Neuronal stem cell (in vitro differentiated cells): ENCODE results near the gene CRLF1.

Experiments
- DNase-seq: peaks from one replicate; pipeline ENCODE4 v3.0.0-alpha.2; 2013; ENCODE audit warnings: low spot score
- H2AFZ ChIP-seq: one replicate; pipeline ENCODE4 v1.6.1; 2013; ENCODE audit warnings: mild to moderate bottlenecking, low read length, inconsistent platforms
- H2AK5ac ChIP-seq: 2 replicates; pipeline ENCODE4 v1.6.1; 2013; ENCODE audit warnings: low read depth, mild to moderate bottlenecking, inconsistent platforms, low read length, moderate library complexity, mixed read lengths
- H2BK120ac ChIP-seq: 2 replicates; pipeline ENCODE4 v1.6.1; 2013; ENCODE audit warnings: low read depth, mild to moderate bottlenecking, inconsistent platforms, low read length, moderate library complexity, mixed read lengths
- H2BK12ac ChIP-seq: one replicate; pipeline ENCODE4 v1.6.1; 2013; ENCODE audit warnings: low read length, inconsistent platforms
- H2BK15ac ChIP-seq: 2 replicates; pipeline ENCODE4 v1.6.1; 2013; ENCODE audit warnings: mild to moderate bottlenecking, low read length, inconsistent platforms, mixed read lengths
- H2BK5ac ChIP-seq: one replicate; pipeline ENCODE4 v1.6.1; 2013; ENCODE audit warnings: inconsistent platforms, mild to moderate bottlenecking, low read length, moderate library complexity
- H3K14ac ChIP-seq: one replicate; pipeline ENCODE4 v1.6.1; 2013; ENCODE audit warnings: low read length, inconsistent platforms
- H3K18ac ChIP-seq: 2 replicates; pipeline ENCODE4 v1.6.1; 2013; ENCODE audit warnings: low read length, inconsistent platforms
- H3K23ac ChIP-seq: 2 replicates; pipeline ENCODE4 v1.6.1; 2013; ENCODE audit warnings: low read depth, mild to moderate bottlenecking, mixed read lengths, low read length, inconsistent platforms; ENCODE audit not compliant: poor library complexity
- H3K27ac ChIP-seq: replicated peaks from 3 replicates; pipeline ENCODE4 v1.5.1; 2013; ENCODE audit warnings: low read length, inconsistent platforms
- H3K27me3 ChIP-seq, 3 experiments: 2 replicates each; pipeline ENCODE4 v1.6.1; 2013; ENCODE audit warnings: low read length in 3 of 3, mild to moderate bottlenecking in 2 of 3, inconsistent platforms in 1 of 3, low read depth in 1 of 3, mixed read lengths in 1 of 3, moderate library complexity in 1 of 3; ENCODE audit not compliant: control insufficient read depth in 3 of 3, insufficient read depth in 3 of 3
- H3K36me3 ChIP-seq, 2 donors: replicated peaks in 1 of 2; 2 replicates each; pipeline ENCODE4 v1.6.1; 2013; ENCODE audit warnings: low read length in 2 of 2; ENCODE audit not compliant: control insufficient read depth in 2 of 2, insufficient read depth in 2 of 2
- H3K4ac ChIP-seq: 2 replicates; pipeline ENCODE4 v1.6.1; 2013; ENCODE audit warnings: inconsistent platforms, mild to moderate bottlenecking, low read length, moderate library complexity
- H3K4me1 ChIP-seq, 2 donors: 1 replicate in 1 of 2; 2 replicates in 1 of 2; pipeline ENCODE4 v1.6.1; 2013; ENCODE audit warnings: low read length in 2 of 2, low read depth in 1 of 2; ENCODE audit not compliant: control insufficient read depth in 2 of 2, insufficient read depth in 1 of 2
- H3K4me2 ChIP-seq: one replicate; pipeline ENCODE4 v1.6.1; 2013; ENCODE audit warnings: mild to moderate bottlenecking, low read length, inconsistent platforms; ENCODE audit not compliant: insufficient read depth, poor library complexity, severe bottlenecking
- H3K4me3 ChIP-seq, 2 donors: 2 replicates each; pipeline ENCODE4 v1.5.1; 2013; ENCODE audit warnings: low read length in 2 of 2, mild to moderate bottlenecking in 2 of 2, inconsistent platforms in 1 of 2, moderate library complexity in 1 of 2
- H3K79me1 ChIP-seq: one replicate; pipeline ENCODE4 v1.6.1; 2013; ENCODE audit warnings: low read depth, mild to moderate bottlenecking, inconsistent platforms, low read length, moderate library complexity
- H3K9ac ChIP-seq: one replicate; pipeline ENCODE4 v1.6.1; 2013; ENCODE audit warnings: mild to moderate bottlenecking, low read depth, low read length, inconsistent platforms; ENCODE audit not compliant: poor library complexity
- H3K9me3 ChIP-seq, 2 donors: replicated peaks in 1 of 2; 2 replicates each; pipeline versions ENCODE3 to v1.6.1; 2013; ENCODE audit warnings: low read length in 2 of 2, mild to moderate bottlenecking in 2 of 2, inconsistent platforms in 1 of 2, low read depth in 1 of 2, mixed read lengths in 1 of 2, moderate library complexity in 1 of 2; ENCODE audit not compliant: control insufficient read depth in 2 of 2, insufficient read depth in 1 of 2
- H4K8ac ChIP-seq: one replicate; pipeline ENCODE4 v1.6.1; 2013; ENCODE audit warnings: low read depth, mild to moderate bottlenecking, inconsistent platforms, low read length, moderate library complexity
- H4K91ac ChIP-seq: one replicate; pipeline ENCODE4 v1.6.1; 2013; ENCODE audit warnings: low read length, low read depth, mild to moderate bottlenecking, inconsistent platforms; ENCODE audit not compliant: poor library complexity
- WGBS, 2 donors: extraction: QIAGEN DNeasy Blood & Tissue Kit; methylation state at CpG; one replicate each; pipeline ENCODE4 v1.1.7; 2013; ENCODE audit warnings: missing lambda C conversion rate in 2 of 2, mixed read lengths in 1 of 2; ENCODE audit not compliant: insufficient read length in 2 of 2, insufficient replicate concordance in 1 of 2; ENCODE audit errors: extremely low coverage in 2 of 2; 5-methylcytosine and 5-hydroxymethylcytosine counted together

Gene CRLF1

DNA sequence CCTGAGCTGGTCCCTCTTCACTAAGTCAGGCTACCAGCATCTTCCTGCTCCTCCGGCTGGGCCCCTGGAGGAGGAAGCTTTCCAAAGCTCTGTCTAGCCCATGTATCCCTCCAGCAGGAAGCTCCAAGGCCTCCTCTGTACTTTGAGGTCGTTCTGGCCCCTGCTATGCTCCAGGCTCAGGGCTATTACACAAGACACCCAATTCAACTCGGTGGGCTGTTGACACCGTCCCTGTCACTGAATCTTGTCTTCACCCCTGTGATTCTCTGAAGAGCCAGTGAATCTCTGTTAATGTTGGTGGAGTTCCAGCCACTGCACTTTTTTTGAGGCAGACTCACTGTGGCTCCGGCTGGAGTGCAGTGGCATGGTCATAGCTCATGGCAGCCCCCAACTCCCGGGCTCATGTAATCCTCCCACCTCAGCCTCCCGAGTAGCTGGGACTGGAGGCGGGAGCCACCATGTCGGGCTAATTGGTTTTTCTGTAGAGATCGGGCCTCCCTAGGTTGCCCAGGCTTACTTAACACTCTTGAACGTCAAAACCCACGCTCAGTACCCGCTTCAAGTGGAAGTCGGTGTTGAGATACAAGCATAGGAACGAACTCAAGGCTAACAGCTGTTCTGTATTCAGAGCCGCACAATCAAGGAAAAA lies 18.5 kb downstream of the CRLF1 start:
- H3K18ac ChIP-seq = peak overlapping the region; percentile 20
- H4K8ac ChIP-seq = no peak overlapping the region
- H3K14ac ChIP-seq = peak overlapping the region; percentile 1
- H3K79me1 ChIP-seq = peaks cover 2% of the 10 kb centered on the region
- H3K4me1 ChIP-seq = peaks cover 5 to 9% of the 10 kb centered on the region in 2 donors
- WGBS, 2 donors = no CpG with 5 or more reads among the region's 16 CpGs
- no peak overlapping the region for H3K4ac ChIP-seq
- H3K36me3 ChIP-seq = peaks cover 3 to 13% of the 10 kb centered on the region in 2 donors
- no peak overlapping the region for H4K91ac ChIP-seq
- H3K9me3 ChIP-seq = no peaks in the 10 kb centered on the region
- H3K23ac ChIP-seq = peak overlapping the region; percentile 100
- H3K4me3 ChIP-seq = peak overlapping the region; percentile 84 to 92
- peak overlapping the region; percentile 24 for H3K9ac ChIP-seq
- peak overlapping the region; percentile 25 for H2AK5ac ChIP-seq
- no peak overlapping the region for H2BK12ac ChIP-seq
- peak overlapping the region; percentile 24 for H3K27ac ChIP-seq
- H2BK5ac ChIP-seq = peak overlapping the region; percentile 71
- H3K27me3 ChIP-seq = no peaks in the 10 kb centered on the region
- peak overlapping the region; percentile 54 for H2BK15ac ChIP-seq
- H3K4me2 ChIP-seq = peak overlapping the region; percentile 99
- no peak for DNase-seq
- H2AFZ ChIP-seq = peak overlapping the region; percentile 98
- no peak overlapping the region for H2BK120ac ChIP-seq

DNA sequence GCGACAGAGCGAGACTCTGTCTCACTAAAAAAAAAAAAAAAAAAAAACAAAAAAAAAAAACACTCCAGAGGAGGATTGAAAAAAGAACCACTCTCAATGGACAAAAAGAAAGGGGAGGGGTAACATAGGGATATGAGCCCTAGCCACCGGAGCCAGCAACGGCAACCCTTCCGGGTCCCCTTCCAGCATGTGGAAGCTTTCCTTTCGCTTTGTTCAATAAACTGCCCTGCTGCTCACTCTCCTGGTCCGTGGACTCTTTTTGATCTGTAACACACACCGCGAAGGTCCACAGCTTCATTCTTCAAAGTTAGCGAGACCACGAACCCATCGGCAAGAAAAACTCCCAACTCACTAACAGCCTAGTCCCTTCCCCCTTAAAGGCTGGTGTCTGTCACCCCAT lies 19.0 kb downstream of the CRLF1 start:
- Histone ChIP-seq H3K4me1 (peaks cover 5 to 9% of the 10 kb centered on the region in 2 donors), H2AFZ (peak overlapping the region; percentile 98), H3K23ac (no peak overlapping the region), H3K4ac (no peak overlapping the region), H4K91ac (no peak overlapping the region), H3K18ac (peak overlapping the region; percentile 2), H2AK5ac (peak overlapping the region; percentile 3), H3K27me3 (no peaks in the 10 kb centered on the region), H3K9me3 (no peaks in the 10 kb centered on the region), H3K79me1 (peaks cover 2% of the 10 kb centered on the region), H3K36me3 (peaks cover 3 to 13% of the 10 kb centered on the region in 2 donors), H2BK5ac (peak overlapping the region; percentile 71), H2BK120ac (no peak overlapping the region), H3K14ac (no peak overlapping the region), H3K4me3 (no peak overlapping the region), H2BK12ac (no peak overlapping the region), H3K9ac (no peak overlapping the region), H3K27ac (no peak overlapping the region), H2BK15ac (peak overlapping the region; percentile 54), H3K4me2 (no peak overlapping the region), H4K8ac (no peak overlapping the region)
- WGBS, 2 donors = no CpG with 5 or more reads among the region's 12 CpGs
- no peak for DNase-seq

DNA sequence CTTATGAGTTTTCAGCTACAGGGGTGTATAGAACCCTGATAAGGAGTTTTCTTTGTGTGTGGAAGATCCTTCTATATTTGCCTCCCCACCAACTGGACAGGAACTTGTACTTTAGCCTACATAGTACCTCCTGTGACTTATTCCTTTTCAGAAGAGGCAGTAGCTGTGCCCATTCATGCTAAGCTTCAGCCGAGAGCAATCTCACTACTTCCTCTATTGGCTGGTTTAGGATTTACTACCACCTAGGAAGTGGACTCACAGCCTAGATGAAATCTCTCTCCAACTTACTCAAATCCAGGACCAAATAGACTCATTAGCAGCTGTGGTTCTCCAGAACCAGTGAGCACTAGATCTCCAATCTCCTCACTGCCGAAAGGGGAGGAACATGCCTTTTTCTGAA lies 20.3 kb downstream of the CRLF1 start:
- H3K9ac ChIP-seq = no peak overlapping the region
- no peak overlapping the region for H4K8ac ChIP-seq
- no peak overlapping the region for H3K4me3 ChIP-seq
- no peaks in the 10 kb centered on the region for H3K27me3 ChIP-seq
- H3K14ac ChIP-seq = no peak overlapping the region
- peaks cover 3 to 10% of the 10 kb centered on the region in 2 donors for H3K36me3 ChIP-seq
- peaks cover 5 to 9% of the 10 kb centered on the region in 2 donors for H3K4me1 ChIP-seq
- H3K9me3 ChIP-seq = no peaks in the 10 kb centered on the region
- WGBS, 2 donors = no CpG with 5 or more reads among the region's 2 CpGs
- no peak overlapping the region for H3K18ac ChIP-seq
- H3K23ac ChIP-seq = no peak overlapping the region
- H2BK12ac ChIP-seq = no peak overlapping the region
- H4K91ac ChIP-seq = no peak overlapping the region
- H3K79me1 ChIP-seq = peaks cover 2% of the 10 kb centered on the region
- H3K4ac ChIP-seq = no peak overlapping the region
- no peak overlapping the region for H3K4me2 ChIP-seq
- no peak overlapping the region for H2BK15ac ChIP-seq
- H2AK5ac ChIP-seq = no peak overlapping the region
- no peak overlapping the region for H2BK120ac ChIP-seq
- no peak overlapping the region for H2AFZ ChIP-seq
- no peak overlapping the region for H2BK5ac ChIP-seq
- no peak overlapping the region for H3K27ac ChIP-seq
- DNase-seq = no peak

DNA sequence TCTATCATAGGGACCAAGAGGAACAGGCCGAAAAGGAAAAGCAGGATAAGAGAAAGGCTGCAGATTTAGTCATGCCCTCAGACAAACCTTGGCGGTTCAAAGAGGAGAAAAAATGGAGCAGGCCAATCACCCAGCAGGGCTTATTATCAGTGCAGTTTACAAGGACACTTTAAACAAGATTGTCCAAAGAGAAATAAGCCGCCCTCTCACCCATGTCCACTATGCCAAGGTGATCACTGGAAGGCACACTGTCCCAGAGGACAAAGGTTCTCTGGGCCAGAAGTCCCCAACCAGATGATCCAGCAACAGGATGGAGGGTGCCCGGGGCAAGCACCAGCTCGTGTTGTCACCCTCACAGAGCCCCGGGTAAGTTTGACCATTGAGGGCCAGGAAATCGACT lies 26.3 kb downstream of the CRLF1 start:
- H3K27ac ChIP-seq = no peak overlapping the region
- H4K8ac ChIP-seq = no peak overlapping the region
- H3K4me2 ChIP-seq = no peak overlapping the region
- no peak for DNase-seq
- H3K18ac ChIP-seq = no peak overlapping the region
- no peak overlapping the region for H2AFZ ChIP-seq
- no peak overlapping the region for H2BK15ac ChIP-seq
- no peak overlapping the region for H4K91ac ChIP-seq
- no peak overlapping the region for H3K23ac ChIP-seq
- no peaks in the 10 kb centered on the region for H3K27me3 ChIP-seq
- H3K79me1 ChIP-seq = no peaks in the 10 kb centered on the region
- H3K4ac ChIP-seq = no peak overlapping the region
- H2BK120ac ChIP-seq = no peak overlapping the region
- no peak overlapping the region for H3K14ac ChIP-seq
- H2AK5ac ChIP-seq = peak overlapping the region; percentile 86
- peaks cover 7 to 26% of the 10 kb centered on the region in 2 donors for H3K36me3 ChIP-seq
- no peak overlapping the region for H2BK5ac ChIP-seq
- H3K9me3 ChIP-seq = no peaks in the 10 kb centered on the region
- H3K4me1 ChIP-seq = no peaks in the 10 kb centered on the region
- H3K9ac ChIP-seq = no peak overlapping the region
- WGBS, 2 donors = no CpG with 5 or more reads among the region's 7 CpGs
- no peak overlapping the region for H3K4me3 ChIP-seq
- H2BK12ac ChIP-seq = no peak overlapping the region
